ENCODE measurements around the gene OR2T8.

The OR2T8 gene

GRCh38 chr1:247919952-247920351 lies at the start of gene OR2T8:
Gene OR2T8 (plus strand): TSS chr1:247920252. CDS start chr1:247921018, 766 bp downstream.
- DNase-seq = no peak

- DNase-seq = no peak
Observed at GRCh38 chr1:247883346-247883745, 36.7 kb upstream of the OR2T8 start.

GRCh38 chr1:247884797-247885413 lies 35.1 kb upstream of the OR2T8 start:
- DNase-seq = no peak

- DNase-seq = no peak
Observed at GRCh38 chr1:247895163-247895637, 24.9 kb upstream of the OR2T8 start, which contains the start of gene OR2W3. Gene OR2W3 (plus strand): TSS chr1:247895587. CDS start chr1:247895587, 0 bp downstream.

- DNase-seq = no peak
Observed at GRCh38 chr1:247895976-247896375, 24.1 kb upstream of the OR2T8 start.

GRCh38 chr1:247904122-247904521 lies 15.9 kb upstream of the OR2T8 start:
- no peak for DNase-seq

GRCh38 chr1:247905181-247905580 lies 14.9 kb upstream of the OR2T8 start:
- no peak for DNase-seq

GRCh38 chr1:247905910-247906503 lies 14.0 kb upstream of the OR2T8 start:
- no peak for DNase-seq

- no peak for DNase-seq
Observed at GRCh38 chr1:247906504-247907047, 13.5 kb upstream of the OR2T8 start.

- no peak for DNase-seq
Observed at GRCh38 chr1:247908766-247909165, 11.3 kb upstream of the OR2T8 start.

- DNase-seq = no peak
Observed at GRCh38 chr1:247913786-247914185, 6.3 kb upstream of the OR2T8 start.

GRCh38 chr1:247914941-247915662 lies 5.0 kb upstream of the OR2T8 start:
- DNase-seq = no peak

GRCh38 chr1:247923941-247924340 lies 3.9 kb downstream of the OR2T8 start:
- no peak for DNase-seq

GRCh38 chr1:247924868-247925267 lies 4.8 kb downstream of the OR2T8 start, which contains the start of gene OR2AJ1:
Gene OR2AJ1 (plus strand): TSS chr1:247924889. CDS start chr1:247933769, 8,880 bp downstream.
- DNase-seq = no peak

GRCh38 chr1:247933989-247934388 lies 13.9 kb downstream of the OR2T8 start:
- DNase-seq = no peak

- DNase-seq = no peak
Observed at GRCh38 chr1:247935781-247936180, 15.7 kb downstream of the OR2T8 start.

- no peak for DNase-seq
Observed at GRCh38 chr1:247936415-247936814, 16.4 kb downstream of the OR2T8 start.

- peak; percentile 32 for DNase-seq
Observed at GRCh38 chr1:247936965-247937734, 17.1 kb downstream of the OR2T8 start.

GRCh38 chr1:247942624-247943023 lies 22.6 kb downstream of the OR2T8 start:
- no peak for DNase-seq

- DNase-seq = no peak
Observed at GRCh38 chr1:247948558-247948957, 28.5 kb downstream of the OR2T8 start, which contains the start of gene OR2L8. Gene OR2L8 (plus strand): TSS chr1:247948858. CDS start chr1:247948858, 0 bp downstream.

- no peak for DNase-seq
Observed at GRCh38 chr1:247953408-247953807, 33.4 kb downstream of the OR2T8 start.

GRCh38 chr1:247961791-247962190 lies 41.7 kb downstream of the OR2T8 start:
- no peak for DNase-seq
